Frontal cortex (tissue), 4 donors: ENCODE results near the gene PCYOX1L. TPM values are rescaled to one million over a fixed set of nuclear protein-coding genes. Genes with fewer than 3 reads are reported as not detected.

Source experiments
- DNase-seq, 2 donors: peaks; one replicate each; pipeline ENCODE4 v3.0.0; 2012; ENCODE audit warnings: low spot score in 2 of 2
- FAIRE-seq: peaks from 2 replicates; lab custom pipeline; 2012; peaks lifted over from hg19 to GRCh38; lab: Jason Lieb, UNC
- total RNA-seq: library from RNA; depleted of rRNA; stranded (reverse); fragments of >200 nt; gene quantifications from one replicate; pipeline ENCODE4 v1.2.3, GENCODE V29; 2014
- donor health status: control.
- donor health status: control.
- donor health status: control.

Gene PCYOX1L, protein sequence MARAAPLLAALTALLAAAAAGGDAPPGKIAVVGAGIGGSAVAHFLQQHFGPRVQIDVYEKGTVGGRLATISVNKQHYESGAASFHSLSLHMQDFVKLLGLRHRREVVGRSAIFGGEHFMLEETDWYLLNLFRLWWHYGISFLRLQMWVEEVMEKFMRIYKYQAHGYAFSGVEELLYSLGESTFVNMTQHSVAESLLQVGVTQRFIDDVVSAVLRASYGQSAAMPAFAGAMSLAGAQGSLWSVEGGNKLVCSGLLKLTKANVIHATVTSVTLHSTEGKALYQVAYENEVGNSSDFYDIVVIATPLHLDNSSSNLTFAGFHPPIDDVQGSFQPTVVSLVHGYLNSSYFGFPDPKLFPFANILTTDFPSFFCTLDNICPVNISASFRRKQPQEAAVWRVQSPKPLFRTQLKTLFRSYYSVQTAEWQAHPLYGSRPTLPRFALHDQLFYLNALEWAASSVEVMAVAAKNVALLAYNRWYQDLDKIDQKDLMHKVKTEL
- 11.0 TPM for total RNA-seq

DNA sequence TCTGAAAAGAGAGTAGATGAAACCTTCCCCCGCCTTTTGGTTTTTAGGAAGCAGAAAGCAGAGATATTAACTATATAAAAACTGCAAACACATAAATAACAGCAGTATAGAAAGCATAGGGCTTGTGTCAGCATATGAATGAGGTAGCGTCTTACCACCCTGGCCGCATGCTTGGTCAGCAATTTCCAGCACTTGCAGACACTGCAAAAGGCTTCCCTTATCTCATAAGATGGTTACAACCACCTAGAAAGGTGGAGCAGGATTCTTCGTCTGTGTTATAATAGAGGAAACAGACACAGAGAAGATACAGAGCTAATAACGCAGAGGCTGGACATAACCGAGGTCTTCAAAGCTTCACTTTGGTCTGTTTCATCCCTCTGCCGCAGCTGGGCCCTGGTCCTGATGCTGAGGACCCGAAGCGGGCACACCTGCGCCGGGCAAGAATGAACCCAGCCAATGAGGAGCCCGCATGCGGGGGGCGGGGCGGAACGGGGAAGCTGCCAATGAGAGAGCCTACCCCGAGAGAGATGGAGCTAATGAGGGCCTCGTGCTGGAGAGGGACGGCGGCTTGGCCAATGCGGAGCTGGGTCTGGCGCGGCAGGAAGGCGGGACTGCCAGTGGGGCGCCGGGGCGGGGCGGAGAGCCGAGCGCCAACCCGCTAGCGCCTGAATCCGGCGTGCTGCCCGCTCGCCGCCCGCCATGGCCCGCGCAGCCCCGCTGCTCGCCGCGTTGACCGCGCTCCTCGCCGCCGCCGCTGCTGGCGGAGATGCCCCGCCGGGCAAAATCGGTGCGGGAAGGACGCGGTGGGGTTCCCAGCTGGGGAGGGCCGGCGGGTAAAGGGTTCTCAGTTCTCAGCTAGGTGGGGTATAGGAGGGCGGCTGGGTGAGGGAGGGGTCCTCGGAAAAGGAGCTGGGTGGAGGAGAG is at the start of gene PCYOX1L:
TSS of gene PCYOX1L (plus strand) at position 677 of the 924 bp plus-strand sequence. CDS start at position 700, 23 bp downstream.
- peak; percentile 93 to 96 for DNase-seq
- FAIRE-seq = no peak

DNA sequence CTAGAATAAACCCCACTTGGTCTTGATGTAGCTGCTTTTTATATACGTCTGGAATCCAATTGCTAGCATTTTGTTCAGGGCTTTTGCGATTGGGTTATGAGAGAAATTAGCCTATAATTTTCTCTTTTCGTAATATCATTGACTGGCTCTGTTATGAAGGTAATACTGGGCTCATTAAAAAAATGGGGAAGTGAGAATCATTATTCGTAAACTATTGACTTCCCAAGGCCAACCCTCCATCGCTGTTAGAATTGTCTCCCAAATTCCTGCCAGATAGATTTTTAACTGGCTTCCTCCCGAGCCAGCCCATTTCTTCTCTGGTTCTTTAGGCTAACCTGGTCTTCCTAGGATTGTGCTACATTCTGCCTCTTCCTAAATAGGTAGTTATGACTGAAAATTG is 48.5 kb upstream of the PCYOX1L start:
- FAIRE-seq (no peak), DNase-seq (no peak)

DNA sequence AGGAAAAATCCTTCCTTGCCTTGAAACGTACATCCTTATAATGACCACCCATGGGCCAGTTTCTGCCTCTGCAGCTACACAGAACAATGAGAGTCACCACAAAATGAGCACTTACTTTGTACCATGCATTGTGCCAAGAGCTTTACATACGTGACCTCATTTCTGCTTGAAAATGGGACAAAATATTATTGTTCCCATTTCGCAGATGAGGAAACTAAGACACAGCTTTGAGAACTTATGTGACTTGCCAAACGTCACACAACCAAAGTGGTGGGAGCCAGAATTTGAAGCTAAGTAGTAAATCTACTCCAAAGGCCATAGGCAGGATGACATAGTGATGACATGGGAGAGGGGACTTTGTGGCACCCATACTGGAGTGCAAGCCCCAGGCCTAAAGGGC is 47.4 kb upstream of the PCYOX1L start:
- no peak for FAIRE-seq
- DNase-seq = no peak

DNA sequence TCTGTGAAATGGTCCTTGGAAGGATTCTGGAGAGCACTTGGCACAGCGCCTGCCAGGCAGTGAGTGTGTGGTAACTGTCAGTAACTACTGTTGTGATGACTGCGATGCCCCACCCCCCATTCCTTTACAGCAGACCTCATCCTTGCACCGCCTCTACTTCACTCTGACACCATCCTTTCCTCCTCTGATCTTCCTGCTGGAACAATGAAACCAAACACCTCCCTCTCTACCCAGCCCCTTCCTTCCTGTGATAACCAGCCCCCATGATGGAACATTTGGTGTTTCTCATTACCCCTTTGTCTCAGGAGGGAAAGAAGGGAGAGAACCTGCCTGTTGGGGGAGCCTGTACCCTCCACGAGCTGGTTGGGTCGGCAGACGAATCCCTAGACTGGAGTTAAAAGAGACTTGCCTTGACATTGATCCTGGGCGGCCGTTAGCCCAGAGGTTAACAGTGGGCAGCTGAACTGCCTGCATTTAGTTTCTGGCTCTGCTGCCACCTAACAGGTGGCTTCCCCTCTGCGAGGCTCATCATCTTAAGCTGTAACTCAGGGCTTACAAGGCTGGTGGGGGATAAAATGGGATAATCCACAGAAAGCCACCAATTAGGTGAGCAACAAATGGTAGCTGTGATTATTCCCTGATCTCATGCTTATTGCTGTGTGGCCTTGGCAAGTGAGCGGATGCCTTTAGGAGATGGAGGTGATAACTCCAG is 46.7 kb upstream of the PCYOX1L start:
- no peak for DNase-seq

DNA sequence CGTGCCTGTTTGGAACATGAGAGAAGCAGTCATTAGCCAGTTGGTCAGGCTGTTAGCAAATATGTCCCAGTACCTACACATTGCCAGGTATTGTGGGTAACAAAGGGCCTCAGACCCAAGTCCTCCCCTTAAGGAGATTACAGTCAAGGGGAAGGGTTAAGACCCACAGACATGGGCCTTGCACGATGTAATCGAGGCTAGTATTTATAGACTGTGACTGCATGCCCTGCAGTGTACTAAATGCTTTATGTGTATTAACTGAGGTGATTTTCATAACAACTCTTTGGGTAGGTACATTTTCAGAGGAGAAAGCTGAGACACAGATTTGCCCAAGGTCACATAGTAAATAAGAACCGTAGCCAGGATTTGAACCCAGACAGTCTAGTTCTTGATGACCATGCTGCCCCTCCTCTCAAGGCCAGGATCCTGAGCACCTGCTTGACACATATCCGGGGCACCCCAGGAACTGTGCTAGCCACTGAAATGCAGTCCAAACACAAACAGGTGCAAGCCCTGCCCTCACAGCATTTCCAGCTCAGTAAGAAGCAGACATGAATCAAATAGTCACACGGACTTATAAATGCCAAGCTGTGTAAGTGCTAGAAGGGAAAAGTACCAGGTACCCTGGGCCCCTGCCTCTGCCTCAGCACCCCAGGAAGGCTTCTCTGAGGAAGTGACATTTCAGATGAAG is 44.5 kb upstream of the PCYOX1L start:
- no peak for FAIRE-seq

More for the DNA sequence above, 46.7 kb upstream of the PCYOX1L start:
- no peak for FAIRE-seq

DNA sequence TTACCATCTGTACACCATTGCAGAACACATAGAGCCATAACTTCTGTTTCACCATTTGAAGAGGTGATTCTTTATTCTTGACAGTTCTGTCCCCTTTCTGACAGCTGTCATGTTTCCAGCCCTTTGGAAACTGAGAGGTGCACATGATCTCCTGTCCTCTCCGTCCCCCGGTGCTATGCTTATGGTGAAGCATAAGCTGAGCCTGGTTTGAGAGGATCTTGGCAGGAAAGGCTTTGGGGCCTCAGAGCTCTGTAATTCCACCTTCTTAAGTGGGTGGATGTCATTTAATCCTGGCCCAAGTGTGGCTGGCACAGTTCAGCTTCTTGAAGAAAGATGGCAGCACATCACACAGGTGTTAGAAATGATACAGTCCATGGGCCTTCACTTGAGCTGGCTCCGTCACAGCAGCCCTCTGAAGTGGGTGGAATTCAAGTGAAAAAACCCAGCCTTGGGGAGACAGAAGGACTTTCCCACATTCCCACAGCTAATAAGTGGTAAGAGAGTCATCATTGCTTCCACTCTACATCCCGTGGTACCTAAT is 43.2 kb upstream of the PCYOX1L start:
- FAIRE-seq = no peak

More for the DNA sequence above, 44.5 kb upstream of the PCYOX1L start:
- no peak for DNase-seq

DNA sequence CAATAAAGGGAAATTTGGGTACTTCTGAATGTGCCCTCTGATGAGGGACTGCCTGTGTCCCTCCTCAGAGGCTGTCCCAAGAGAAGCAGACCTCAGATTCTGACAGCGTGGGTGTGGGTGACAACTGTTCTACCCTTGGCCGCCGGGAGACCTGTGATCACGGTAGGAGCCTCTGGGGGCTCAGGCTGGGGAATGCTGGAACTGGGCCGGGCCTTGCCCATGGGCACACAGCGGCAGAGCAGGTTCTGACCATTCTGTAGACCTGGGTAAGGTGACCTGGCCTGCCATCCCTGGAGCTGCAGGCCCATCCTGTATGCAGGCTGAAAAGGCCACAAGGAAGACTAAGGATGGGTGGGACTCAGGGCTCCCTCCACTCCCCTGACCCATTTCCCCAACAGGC is 42.1 kb upstream of the PCYOX1L start:
- no peak for DNase-seq
- no peak for FAIRE-seq

More for the DNA sequence above, 43.2 kb upstream of the PCYOX1L start:
- no peak for DNase-seq

DNA sequence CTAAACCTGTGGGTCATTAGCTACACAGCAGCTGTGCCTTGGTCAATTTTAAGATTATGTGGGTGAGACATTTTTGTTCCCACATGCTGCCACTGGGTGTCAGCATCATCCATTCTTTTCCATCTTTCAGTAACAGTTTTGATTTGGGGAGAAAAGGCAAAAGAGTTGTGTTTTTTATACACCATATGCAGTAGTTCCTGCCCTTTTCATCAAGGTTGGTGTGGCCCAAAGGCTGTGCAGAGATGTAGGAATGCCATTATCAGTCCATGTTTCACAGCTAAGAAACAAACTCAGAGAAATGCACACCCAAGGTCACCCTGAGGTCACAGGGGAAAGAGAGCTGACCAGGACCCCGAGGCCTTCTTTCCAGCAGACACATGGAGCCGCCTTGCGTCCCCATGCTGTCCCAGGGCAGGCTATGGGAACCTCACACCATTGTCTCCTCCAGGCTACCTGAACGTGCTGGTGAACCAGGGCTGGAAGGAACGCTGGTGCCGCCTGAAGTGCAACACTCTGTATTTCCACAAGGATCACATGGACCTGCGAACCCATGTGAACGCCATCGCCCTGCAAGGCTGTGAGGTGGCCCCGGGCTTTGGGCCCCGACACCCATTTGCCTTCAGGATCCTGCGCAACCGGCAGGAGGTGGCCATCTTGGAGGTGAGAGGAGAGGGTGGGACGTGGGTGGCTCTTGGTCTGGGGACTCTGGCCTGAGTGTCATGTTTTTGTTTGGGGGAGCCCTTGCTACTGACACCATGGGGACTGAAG is 40.4 kb upstream of the PCYOX1L start:
- DNase-seq (peak; percentile 33 to 67), FAIRE-seq (peak; percentile 86)

DNA sequence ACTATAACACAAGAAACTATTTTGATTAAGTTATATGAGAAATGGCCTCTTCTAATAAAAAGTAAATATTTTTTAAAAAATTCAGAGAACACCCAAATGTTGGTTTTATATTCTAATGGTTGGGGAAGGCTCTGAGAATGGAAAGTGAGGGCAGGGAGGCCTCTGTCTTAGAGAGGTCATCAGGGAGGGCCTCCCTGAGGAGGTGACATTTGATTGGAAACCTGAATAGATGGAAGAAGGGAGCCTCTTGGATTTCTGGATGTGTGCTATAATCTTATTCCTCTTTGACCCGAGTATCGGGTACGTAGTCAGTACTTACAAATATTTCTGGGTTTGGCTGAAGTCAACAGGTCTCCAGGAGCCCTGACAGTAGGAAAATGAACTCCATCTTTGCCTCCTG is 38.7 kb upstream of the PCYOX1L start:
- DNase-seq = no peak

DNA sequence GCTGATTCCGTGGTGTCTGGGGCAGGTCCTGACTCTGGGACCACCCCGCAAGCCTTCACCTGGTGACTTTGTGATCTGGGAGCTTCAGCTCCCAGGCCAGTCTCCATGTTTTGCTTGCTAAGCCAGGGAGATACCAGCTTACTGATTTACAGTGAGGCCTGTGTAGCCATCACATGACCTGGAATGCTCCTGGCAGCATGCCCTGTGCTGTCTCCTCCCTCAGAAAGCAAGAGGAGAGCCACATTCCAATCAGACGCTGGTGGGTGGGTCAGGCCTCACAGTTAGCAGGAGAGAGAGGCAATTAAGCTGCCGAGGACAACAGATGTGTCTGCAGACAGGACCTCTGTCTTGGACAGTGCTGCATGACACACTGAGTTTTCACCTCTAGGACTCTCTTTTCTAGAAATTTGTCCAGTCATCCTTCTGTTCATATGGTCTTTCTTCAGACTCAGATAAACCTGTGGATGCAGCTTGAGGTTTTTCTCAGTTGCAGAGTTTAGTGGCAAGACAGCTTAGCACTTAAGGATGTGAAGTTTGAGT is 37.0 kb upstream of the PCYOX1L start:
- FAIRE-seq = no peak
- peak in 1 of 2 donors; percentile 32 for DNase-seq

More for the DNA sequence above, 38.7 kb upstream of the PCYOX1L start:
- FAIRE-seq = no peak

DNA sequence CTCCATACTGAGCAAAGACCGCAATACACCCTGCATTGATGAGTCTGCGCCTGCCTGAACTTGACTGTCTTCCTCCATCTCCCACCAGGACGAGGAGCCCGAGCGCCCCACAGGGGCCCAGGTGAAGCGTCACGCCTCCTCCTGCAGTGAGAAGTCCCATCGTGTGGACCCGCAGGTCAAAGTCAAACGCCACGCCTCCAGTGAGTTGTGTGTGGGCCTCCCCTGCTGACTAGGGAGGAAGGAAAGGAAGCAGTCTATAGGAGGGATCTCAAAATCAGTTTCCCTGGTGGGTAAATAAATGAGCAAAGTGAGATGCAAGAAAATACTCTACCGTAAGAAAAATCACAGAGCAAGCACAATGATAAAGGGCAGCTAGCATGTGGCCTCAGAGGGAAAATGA is 35.3 kb upstream of the PCYOX1L start:
- FAIRE-seq = no peak
- no peak for DNase-seq

DNA sequence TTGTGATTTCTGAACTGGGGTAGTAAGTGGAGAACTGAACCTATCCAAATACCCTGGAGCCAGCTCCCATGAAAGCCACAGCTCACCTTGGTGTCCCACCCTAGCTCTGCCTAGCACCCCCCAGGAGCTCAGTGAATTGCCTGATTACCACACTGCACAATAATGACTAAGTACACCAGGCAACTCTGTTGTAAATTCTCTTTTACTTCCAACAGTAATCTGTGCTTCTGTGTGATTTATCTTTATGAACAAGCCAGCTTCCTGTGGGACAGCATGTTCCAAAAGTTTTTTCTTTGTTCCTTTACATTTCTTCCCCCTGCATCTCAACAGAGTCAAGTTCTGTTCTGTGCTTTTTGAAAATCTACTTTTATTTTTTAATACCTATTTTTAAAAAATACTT is 34.6 kb upstream of the PCYOX1L start:
- DNase-seq (no peak), FAIRE-seq (no peak)

DNA sequence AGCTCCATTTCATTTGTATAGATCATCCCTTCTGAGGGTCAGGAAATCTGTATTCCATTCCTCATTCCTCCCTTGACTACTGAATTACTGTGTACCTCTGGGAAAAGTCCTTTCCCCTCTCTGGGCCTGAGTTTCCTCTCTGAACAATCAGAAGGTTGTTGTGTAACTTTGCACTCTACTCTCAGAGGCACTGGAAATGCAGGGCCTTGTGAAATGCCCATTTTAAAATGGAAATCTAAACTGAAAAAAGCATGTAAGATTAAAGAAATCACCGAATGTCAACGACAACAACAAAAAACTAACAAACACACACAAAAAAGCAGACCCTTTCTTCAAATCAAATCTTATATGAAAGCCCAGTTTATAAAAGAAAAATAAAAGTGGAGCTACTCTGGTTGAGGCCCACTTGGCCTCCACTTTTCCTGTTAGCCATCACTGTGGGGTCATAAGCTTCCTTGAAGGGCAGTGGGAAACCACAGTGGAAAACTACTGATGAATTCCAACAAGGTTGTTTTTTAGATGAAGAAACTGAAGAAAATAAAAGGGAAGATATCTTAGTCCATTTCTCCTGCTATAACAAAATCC is 34.1 kb upstream of the PCYOX1L start:
- FAIRE-seq (no peak), DNase-seq (no peak)

DNA sequence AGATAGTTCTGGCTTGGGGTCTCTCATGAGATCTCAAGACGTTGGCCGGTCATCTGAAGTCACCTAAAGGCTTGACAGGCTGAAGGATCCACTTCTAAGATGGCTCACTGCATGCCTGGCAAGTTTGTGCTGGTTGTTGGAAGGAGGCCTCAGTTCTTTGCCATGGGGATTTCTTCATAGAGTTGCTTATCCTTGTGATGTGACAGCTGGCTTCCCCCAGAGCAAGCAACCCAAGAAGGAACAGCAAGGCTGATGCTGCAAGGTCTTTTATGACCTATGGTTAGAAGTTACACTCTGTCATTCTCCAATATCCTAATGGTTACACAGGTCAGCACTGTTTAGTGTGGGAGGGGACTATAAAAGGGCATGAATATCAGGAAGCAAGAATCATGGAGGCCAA is 33.2 kb upstream of the PCYOX1L start:
- no peak for FAIRE-seq
- no peak for DNase-seq

DNA sequence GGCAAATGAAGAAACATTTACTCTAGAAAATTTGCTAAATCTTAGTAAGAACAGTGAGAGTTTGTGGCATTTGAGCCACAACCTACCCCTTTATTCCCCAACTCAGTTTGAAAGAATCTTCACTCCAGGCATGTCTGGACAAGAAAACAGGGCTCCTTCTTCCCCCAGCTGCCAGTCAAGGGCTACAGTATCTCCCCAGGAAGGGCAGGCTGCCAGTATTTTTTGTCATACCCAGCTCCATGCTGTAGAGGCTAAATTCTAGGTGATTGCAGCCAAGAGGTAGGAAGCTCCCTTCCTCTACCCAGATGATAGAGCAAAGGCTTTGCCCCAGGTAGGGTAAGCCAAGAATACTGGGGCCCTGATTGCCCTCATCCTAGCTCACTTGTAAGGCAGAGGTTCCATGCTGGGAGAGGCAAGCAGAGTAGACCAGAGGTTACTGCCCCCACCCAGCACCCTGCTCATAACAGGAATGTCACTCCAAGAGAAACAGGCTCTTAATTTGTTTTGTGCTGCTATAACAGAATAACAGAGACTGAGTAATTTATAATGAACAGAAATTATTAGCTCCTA is 32.6 kb upstream of the PCYOX1L start:
- DNase-seq (no peak), FAIRE-seq (no peak)

DNA sequence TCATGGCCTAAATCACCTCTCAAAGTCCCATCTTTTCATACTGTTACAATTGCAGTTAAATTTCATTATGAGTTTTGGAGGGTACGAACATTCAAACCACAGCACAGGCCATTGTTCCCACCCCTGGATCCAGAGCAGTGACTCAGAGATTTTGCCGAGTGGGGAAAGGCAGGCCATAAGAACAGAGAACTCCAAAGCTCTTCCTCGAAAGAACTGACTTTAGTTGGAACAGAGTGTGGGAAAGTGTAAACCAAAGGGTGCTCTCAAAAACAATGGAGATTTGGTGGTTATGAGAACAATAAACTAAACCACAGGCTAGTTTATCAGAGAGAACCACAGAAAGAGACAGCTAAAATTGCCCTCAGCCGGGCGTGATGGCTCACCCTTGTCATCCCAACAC is 32.0 kb upstream of the PCYOX1L start:
- no peak for DNase-seq
- FAIRE-seq = no peak

DNA sequence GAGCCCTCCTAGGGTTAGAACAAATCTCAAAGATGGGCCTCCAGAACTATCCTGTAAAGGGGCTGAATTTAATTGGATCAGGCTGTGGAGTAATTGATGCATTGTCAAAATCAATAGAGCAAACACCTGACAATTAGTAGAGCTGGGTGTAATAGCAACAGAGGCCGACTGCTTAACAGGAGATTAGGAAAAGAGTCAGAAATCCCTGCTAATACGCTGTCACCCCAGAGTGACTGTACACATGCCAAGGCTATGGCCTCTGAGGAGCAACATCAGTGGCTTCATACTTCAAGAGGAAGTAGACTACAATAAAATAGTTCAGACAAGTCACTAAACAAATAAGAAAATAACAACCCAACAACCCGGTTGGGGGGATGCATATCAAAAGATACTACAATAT is 31.2 kb upstream of the PCYOX1L start:
- no peak for FAIRE-seq
- no peak for DNase-seq
